WTC11 (cell line): ENCODE data around the gene ANKRD22. TPM values are rescaled to one million over a fixed set of nuclear protein-coding genes. Genes with fewer than 3 reads are reported as not detected.

Source experiments
- ATAC-seq: fragments of 200-7000 bp; cut with Tn5 transposase; 2 replicates; pipeline ENCODE4 v1.10.0; 2021; ENCODE audit warnings: mild to moderate bottlenecking, moderate library complexity
- CTCF ChIA-PET: fragments of 300-600 bp; sonication (Branson Sonifier 250); formaldehyde crosslinking; loops from one replicate; lab custom pipeline; 2021; ENCODE audit warnings: antibody characterized with exemption; lab: Charles Lee
- POLR2A ChIA-PET: fragments of 350-600 bp; sonication (Branson Sonifier 250); formaldehyde crosslinking; loops from one replicate; lab custom pipeline; 2021; ENCODE audit warnings: antibody characterized with exemption; lab: Charles Lee
- DNase-seq: peaks from one replicate; pipeline ENCODE4 v3.0.0; 2021; ENCODE audit warnings: low spot score
- H3K27ac Mint-ChIP-seq: 2 replicates; pipeline ENCODE4 v1.8.0; 2021; ENCODE audit warnings: mixed read lengths
- H3K27me3 Mint-ChIP-seq: 2 replicates; pipeline ENCODE4 v1.8.0; 2021; ENCODE audit warnings: low read depth, mild to moderate bottlenecking, moderate library complexity, mixed read lengths
- H3K36me3 Mint-ChIP-seq: 2 replicates; pipeline ENCODE4 v1.8.0; 2021; ENCODE audit warnings: mixed read lengths
- H3K4me1 Mint-ChIP-seq: 2 replicates; pipeline ENCODE4 v1.8.0; 2022; ENCODE audit warnings: mixed read lengths
- H3K4me3 Mint-ChIP-seq: 2 replicates; pipeline ENCODE4 v1.8.0; 2021; ENCODE audit warnings: mild to moderate bottlenecking, moderate library complexity, mixed read lengths
- H3K9me3 Mint-ChIP-seq: 2 replicates; pipeline ENCODE4 v1.8.0; 2021; ENCODE audit warnings: mixed read lengths
- AFF4 ChIP-seq: sonication (generic); formaldehyde crosslinking; IDR thresholded peaks from 2 replicates; pipeline ENCODE4 v1.8.1; 2023; ENCODE audit warnings: mild to moderate bottlenecking, missing genetic modification reagents, borderline replicate concordance
- ATF1 ChIP-seq: sonication (generic); formaldehyde crosslinking; IDR thresholded peaks from 2 replicates; pipeline ENCODE4 v1.8.1; 2023; ENCODE audit warnings: mild to moderate bottlenecking, moderate library complexity, missing genetic modification reagents
- CREM ChIP-seq: sonication (generic); formaldehyde crosslinking; IDR thresholded peaks from 2 replicates; pipeline ENCODE4 v1.8.1; 2022; ENCODE audit warnings: mild to moderate bottlenecking, missing genetic modification reagents, moderate library complexity
- ERG ChIP-seq: fragments of 250-450 bp; sonication (Bioruptor Pico); IDR thresholded peaks from 2 replicates; pipeline ENCODE4 v1.8.0; 2021; ENCODE audit warnings: mild to moderate bottlenecking
- GRHL2 ChIP-seq: fragments of 250-450 bp; sonication (Bioruptor Pico); IDR thresholded peaks from 2 replicates; pipeline ENCODE4 v1.8.0; 2022; ENCODE audit warnings: mild to moderate bottlenecking, moderate library complexity; ENCODE audit not compliant: insufficient replicate concordance, severe bottlenecking
- KAT7 ChIP-seq: sonication (generic); formaldehyde crosslinking; IDR thresholded peaks from 2 replicates; pipeline ENCODE4 v1.8.1; 2023; ENCODE audit warnings: missing genetic modification reagents, mild to moderate bottlenecking, borderline replicate concordance
- MLX ChIP-seq: sonication (generic); formaldehyde crosslinking; IDR thresholded peaks from 2 replicates; pipeline ENCODE4 v1.8.1; 2023; ENCODE audit warnings: mild to moderate bottlenecking, missing genetic modification reagents, moderate library complexity
- NR1H2 ChIP-seq: sonication (generic); formaldehyde crosslinking; IDR thresholded peaks from 2 replicates; pipeline ENCODE4 v1.9.0; 2021; ENCODE audit warnings: mild to moderate bottlenecking, moderate library complexity, missing genetic modification reagents
- OVOL2 ChIP-seq: fragments of 250-450 bp; sonication (Bioruptor Pico); IDR thresholded peaks from 2 replicates; pipeline ENCODE4 v1.9.0; 2021; ENCODE audit warnings: mild to moderate bottlenecking, borderline replicate concordance
- PRRX2 ChIP-seq: fragments of 250-450 bp; sonication (Bioruptor Pico); IDR thresholded peaks from 2 replicates; pipeline ENCODE4 v1.8.0; 2021; ENCODE audit warnings: mild to moderate bottlenecking
- RORB ChIP-seq: fragments of 250-450 bp; sonication (Bioruptor Pico); IDR thresholded peaks from 2 replicates; pipeline ENCODE4 v1.9.0; 2021; ENCODE audit warnings: mild to moderate bottlenecking
- TP53 ChIP-seq: sonication (generic); formaldehyde crosslinking; IDR thresholded peaks from 2 replicates; pipeline ENCODE4 v1.8.1; 2023; ENCODE audit warnings: mild to moderate bottlenecking, missing genetic modification reagents
- ZBTB43 ChIP-seq: sonication (generic); formaldehyde crosslinking; IDR thresholded peaks from 2 replicates; pipeline ENCODE4 v1.8.1; 2023; ENCODE audit warnings: mild to moderate bottlenecking, missing genetic modification reagents
- ZNF416 ChIP-seq: fragments of 250-450 bp; sonication (Bioruptor Pico); IDR thresholded peaks from 2 replicates; pipeline ENCODE4 v1.9.0; 2021; ENCODE audit warnings: mild to moderate bottlenecking, inconsistent platforms
- total RNA-seq: library from RNA; stranded (reverse); gene quantifications from 3 replicates; pipeline ENCODE4 v1.2.3, GENCODE V29; 2021
- TF ChIP-seq, protein P1 (sequence below): sonication (generic); formaldehyde crosslinking; IDR thresholded peaks from 2 replicates; pipeline ENCODE4 v1.8.1; 2023; ENCODE audit warnings: mild to moderate bottlenecking, moderate library complexity, missing genetic modification reagents
- TF ChIP-seq, protein P2 (sequence below): sonication (generic); formaldehyde crosslinking; conservative IDR thresholded peaks from 2 replicates; pipeline ENCODE4 v1.8.1; 2022; ENCODE audit warnings: mild to moderate bottlenecking, missing genetic modification reagents
- TF ChIP-seq, protein P3 (sequence below): sonication (generic); formaldehyde crosslinking; IDR thresholded peaks from 2 replicates; pipeline ENCODE4 v1.8.0; 2022; ENCODE audit warnings: mild to moderate bottlenecking, missing genetic modification reagents
- TF ChIP-seq, protein P4 (sequence below): sonication (generic); formaldehyde crosslinking; IDR thresholded peaks from 2 replicates; pipeline ENCODE4 v1.8.1; 2023; ENCODE audit warnings: mild to moderate bottlenecking, missing genetic modification reagents
- TF ChIP-seq, protein P5 (sequence below): sonication (generic); formaldehyde crosslinking; IDR thresholded peaks from 2 replicates; pipeline ENCODE4 v1.8.1; 2023; ENCODE audit warnings: mild to moderate bottlenecking, missing genetic modification reagents, moderate library complexity
- TF ChIP-seq, protein P6 (sequence below): sonication (generic); formaldehyde crosslinking; IDR thresholded peaks from 2 replicates; pipeline ENCODE4 v1.8.0; 2023; ENCODE audit warnings: missing genetic modification reagents
- TF ChIP-seq, protein P7 (sequence below): sonication (generic); formaldehyde crosslinking; IDR thresholded peaks from 2 replicates; pipeline ENCODE4 v1.8.1; 2022; ENCODE audit warnings: mild to moderate bottlenecking, missing genetic modification reagents, moderate library complexity, borderline replicate concordance

ANKRD22 gene
- total RNA-seq, 1 experiment from 2014 or later, result not detected

DNA sequence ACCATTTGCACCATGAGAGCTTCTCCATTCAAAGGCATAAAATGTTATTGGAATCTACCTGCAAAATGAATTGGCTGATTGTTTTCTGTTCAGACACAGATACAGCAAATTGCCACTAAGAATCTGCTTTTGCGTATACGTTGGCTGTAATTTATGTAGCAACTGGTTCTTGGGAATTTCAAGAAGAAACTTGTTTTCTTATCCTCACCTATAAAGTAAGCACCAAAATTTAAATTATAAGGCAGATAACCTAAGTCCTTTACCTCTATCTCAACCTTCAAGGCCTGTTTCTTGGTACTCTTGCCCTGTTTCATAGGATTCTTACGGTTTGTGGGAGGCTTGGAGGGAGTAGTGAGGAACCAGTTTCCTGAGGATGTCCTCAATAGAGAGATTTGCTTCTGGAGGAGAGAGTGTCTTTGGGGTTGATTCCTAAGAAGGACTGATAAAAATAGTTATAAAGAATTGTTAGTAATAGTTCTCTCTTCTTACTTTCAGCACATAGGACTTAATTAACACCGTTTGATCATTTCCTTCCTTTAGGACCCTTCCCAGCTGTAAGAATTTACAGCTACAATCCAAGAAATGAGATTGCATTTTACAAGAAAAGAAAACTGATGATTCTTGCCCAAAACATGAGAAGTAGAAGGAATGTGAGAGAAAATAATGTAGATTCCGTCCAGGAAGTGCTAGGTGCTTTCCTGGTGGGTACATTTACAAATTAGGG is 30.4 kb upstream of the ANKRD22 start (continued):
- no peak for TF ChIP-seq OVOL2 (CRISPR knock-in tag)
- TF ChIP-seq NR1H2, result no peak
- TF ChIP-seq ATF1, result no peak
- TF ChIP-seq AFF4 (CRISPR knock-in tag), result no peak
- no peak for TF ChIP-seq TP53 (CRISPR knock-in tag)
- TF ChIP-seq MLX (CRISPR knock-in tag), result no peak
- no peak for TF ChIP-seq ZNF416
- no peak for TF ChIP-seq KAT7 (CRISPR knock-in tag)
- TF ChIP-seq, protein P1, sequence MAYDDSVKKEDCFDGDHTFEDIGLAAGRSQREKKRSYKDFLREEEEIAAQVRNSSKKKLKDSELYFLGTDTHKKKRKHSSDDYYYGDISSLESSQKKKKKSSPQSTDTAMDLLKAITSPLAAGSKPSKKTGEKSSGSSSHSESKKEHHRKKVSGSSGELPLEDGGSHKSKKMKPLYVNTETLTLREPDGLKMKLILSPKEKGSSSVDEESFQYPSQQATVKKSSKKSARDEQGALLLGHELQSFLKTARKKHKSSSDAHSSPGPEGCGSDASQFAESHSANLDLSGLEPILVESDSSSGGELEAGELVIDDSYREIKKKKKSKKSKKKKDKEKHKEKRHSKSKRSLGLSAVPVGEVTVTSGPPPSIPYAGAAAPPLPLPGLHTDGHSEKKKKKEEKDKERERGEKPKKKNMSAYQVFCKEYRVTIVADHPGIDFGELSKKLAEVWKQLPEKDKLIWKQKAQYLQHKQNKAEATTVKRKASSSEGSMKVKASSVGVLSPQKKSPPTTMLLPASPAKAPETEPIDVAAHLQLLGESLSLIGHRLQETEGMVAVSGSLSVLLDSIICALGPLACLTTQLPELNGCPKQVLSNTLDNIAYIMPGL (CRISPR knock-in tag), result no peak
- TF ChIP-seq, protein P2, sequence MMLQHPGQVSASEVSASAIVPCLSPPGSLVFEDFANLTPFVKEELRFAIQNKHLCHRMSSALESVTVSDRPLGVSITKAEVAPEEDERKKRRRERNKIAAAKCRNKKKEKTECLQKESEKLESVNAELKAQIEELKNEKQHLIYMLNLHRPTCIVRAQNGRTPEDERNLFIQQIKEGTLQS, result no peak
- TF ChIP-seq, protein P3, sequence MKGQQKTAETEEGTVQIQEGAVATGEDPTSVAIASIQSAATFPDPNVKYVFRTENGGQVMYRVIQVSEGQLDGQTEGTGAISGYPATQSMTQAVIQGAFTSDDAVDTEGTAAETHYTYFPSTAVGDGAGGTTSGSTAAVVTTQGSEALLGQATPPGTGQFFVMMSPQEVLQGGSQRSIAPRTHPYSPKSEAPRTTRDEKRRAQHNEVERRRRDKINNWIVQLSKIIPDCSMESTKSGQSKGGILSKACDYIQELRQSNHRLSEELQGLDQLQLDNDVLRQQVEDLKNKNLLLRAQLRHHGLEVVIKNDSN, result no peak
- TF ChIP-seq PRRX2, result no peak
- TF ChIP-seq, protein P4, sequence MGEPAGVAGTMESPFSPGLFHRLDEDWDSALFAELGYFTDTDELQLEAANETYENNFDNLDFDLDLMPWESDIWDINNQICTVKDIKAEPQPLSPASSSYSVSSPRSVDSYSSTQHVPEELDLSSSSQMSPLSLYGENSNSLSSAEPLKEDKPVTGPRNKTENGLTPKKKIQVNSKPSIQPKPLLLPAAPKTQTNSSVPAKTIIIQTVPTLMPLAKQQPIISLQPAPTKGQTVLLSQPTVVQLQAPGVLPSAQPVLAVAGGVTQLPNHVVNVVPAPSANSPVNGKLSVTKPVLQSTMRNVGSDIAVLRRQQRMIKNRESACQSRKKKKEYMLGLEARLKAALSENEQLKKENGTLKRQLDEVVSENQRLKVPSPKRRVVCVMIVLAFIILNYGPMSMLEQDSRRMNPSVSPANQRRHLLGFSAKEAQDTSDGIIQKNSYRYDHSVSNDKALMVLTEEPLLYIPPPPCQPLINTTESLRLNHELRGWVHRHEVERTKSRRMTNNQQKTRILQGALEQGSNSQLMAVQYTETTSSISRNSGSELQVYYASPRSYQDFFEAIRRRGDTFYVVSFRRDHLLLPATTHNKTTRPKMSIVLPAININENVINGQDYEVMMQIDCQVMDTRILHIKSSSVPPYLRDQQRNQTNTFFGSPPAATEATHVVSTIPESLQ, result no peak

DNA sequence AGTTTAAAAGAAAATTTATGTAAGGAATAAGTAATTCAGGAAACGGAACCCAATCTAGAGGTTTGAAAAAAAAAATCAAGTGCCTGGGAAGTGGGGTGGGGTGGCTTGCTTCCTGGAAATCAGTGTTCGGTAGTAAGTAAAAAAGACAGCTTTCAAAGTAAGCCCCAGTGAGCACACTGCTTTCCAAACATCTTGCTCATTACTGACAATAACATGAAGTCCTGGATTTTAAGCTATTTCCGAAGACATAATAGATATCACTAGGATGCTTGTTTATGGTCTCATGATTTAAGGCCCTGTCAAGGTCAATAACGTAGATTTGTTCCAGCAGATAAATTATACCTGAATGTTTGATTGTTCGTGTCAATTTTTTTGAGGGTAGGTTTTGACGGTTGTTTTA is 29.7 kb upstream of the ANKRD22 start:
- ChIA-PET POLR2A (no interaction called here), CTCF (interaction anchor here (0.9 to 1.0 kb wide), 2 partner anchors 52 to 53 kb away, joined by 3 to 5 read pairs; no protein-coding TSS in a partner anchor)
- no peak overlapping the region for H3K27ac Mint-ChIP-seq
- H3K36me3 Mint-ChIP-seq, result no peaks in the 10 kb centered on the region
- ATAC-seq (no peak), DNase-seq (no peak)
- peak overlapping the region; percentile 88 for H3K4me3 Mint-ChIP-seq
- H3K9me3 Mint-ChIP-seq, result no peaks in the 10 kb centered on the region
- H3K4me1 Mint-ChIP-seq, result peaks cover 55% of the 10 kb centered on the region
- H3K27me3 Mint-ChIP-seq, result peaks cover 15% of the 10 kb centered on the region
- TF ChIP-seq, protein P5, sequence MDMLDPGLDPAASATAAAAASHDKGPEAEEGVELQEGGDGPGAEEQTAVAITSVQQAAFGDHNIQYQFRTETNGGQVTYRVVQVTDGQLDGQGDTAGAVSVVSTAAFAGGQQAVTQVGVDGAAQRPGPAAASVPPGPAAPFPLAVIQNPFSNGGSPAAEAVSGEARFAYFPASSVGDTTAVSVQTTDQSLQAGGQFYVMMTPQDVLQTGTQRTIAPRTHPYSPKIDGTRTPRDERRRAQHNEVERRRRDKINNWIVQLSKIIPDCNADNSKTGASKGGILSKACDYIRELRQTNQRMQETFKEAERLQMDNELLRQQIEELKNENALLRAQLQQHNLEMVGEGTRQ (CRISPR knock-in tag), result no peak
- no peak for TF ChIP-seq PRRX2
- no peak for TF ChIP-seq ERG (CRISPR knock-in tag)
- TF ChIP-seq GRHL2 (CRISPR knock-in tag), result no peak
- TF ChIP-seq ZBTB43 (CRISPR knock-in tag), result no peak
- TF ChIP-seq, protein P6, sequence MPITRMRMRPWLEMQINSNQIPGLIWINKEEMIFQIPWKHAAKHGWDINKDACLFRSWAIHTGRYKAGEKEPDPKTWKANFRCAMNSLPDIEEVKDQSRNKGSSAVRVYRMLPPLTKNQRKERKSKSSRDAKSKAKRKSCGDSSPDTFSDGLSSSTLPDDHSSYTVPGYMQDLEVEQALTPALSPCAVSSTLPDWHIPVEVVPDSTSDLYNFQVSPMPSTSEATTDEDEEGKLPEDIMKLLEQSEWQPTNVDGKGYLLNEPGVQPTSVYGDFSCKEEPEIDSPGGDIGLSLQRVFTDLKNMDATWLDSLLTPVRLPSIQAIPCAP, result no peak
- TF ChIP-seq CREM (CRISPR knock-in tag), result no peak
- TF ChIP-seq, protein P7, sequence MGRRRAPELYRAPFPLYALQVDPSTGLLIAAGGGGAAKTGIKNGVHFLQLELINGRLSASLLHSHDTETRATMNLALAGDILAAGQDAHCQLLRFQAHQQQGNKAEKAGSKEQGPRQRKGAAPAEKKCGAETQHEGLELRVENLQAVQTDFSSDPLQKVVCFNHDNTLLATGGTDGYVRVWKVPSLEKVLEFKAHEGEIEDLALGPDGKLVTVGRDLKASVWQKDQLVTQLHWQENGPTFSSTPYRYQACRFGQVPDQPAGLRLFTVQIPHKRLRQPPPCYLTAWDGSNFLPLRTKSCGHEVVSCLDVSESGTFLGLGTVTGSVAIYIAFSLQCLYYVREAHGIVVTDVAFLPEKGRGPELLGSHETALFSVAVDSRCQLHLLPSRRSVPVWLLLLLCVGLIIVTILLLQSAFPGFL (CRISPR knock-in tag), result no peak
- TF ChIP-seq RORB (CRISPR knock-in tag), result no peak
